Measurements from ENCODE around the gene CABLES1. TPM values are rescaled to one million over a fixed set of nuclear protein-coding genes. Genes with fewer than 3 reads are reported as not detected.

Gene CABLES1
- total and polyA plus RNA-seq, 12 donors, result 2.1 to 11.9 (median 5.3) TPM

DNA sequence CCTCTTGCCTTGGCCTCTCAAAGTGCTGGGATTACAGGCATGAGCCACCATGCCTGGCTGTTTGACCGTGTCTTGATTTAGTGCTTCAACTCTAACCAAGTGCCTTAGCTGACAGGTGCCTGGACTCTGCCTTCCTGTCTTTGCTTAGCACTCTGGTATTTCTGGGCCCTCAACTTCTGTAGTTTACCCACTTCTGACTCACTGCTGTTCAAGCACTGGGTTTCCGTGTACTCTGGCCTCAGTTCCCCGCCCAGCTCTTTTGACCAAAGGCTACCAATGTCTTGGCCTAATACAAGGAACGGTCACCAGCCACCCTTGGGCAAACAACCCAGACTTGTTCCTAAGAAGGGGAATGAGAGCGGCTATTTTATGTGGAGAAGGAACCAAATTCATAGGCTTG is 35.7 kb upstream of the CABLES1 start:
- DNase-seq, result no peak
- Histone ChIP-seq H3K4me1 (replicated peaks in 1 of 2) (no peaks in the 10 kb centered on the region), H3K27me3 (no peaks in the 10 kb centered on the region), H3K36me3 (replicated peaks in 1 of 2) (no peaks in the 10 kb centered on the region), H3K27ac (no peak overlapping the region), H3K4me3 (no peak overlapping the region), H3K9me3 (replicated peaks in 1 of 3) (no peaks in the 10 kb centered on the region)
- TF ChIP-seq POLR2A (IDR thresholded peaks at IDR 0.05), result no peak
- TF ChIP-seq, protein P1, sequence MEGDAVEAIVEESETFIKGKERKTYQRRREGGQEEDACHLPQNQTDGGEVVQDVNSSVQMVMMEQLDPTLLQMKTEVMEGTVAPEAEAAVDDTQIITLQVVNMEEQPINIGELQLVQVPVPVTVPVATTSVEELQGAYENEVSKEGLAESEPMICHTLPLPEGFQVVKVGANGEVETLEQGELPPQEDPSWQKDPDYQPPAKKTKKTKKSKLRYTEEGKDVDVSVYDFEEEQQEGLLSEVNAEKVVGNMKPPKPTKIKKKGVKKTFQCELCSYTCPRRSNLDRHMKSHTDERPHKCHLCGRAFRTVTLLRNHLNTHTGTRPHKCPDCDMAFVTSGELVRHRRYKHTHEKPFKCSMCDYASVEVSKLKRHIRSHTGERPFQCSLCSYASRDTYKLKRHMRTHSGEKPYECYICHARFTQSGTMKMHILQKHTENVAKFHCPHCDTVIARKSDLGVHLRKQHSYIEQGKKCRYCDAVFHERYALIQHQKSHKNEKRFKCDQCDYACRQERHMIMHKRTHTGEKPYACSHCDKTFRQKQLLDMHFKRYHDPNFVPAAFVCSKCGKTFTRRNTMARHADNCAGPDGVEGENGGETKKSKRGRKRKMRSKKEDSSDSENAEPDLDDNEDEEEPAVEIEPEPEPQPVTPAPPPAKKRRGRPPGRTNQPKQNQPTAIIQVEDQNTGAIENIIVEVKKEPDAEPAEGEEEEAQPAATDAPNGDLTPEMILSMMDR (IDR thresholded peaks at IDR 0.05), result no peak
- WGBS, 4 donors, result 93 to 96% (median 94%) methylated on average over 5 of the region's 5 CpGs
- intact Hi-C loops (cut with DNase I), result no loop called here

DNA sequence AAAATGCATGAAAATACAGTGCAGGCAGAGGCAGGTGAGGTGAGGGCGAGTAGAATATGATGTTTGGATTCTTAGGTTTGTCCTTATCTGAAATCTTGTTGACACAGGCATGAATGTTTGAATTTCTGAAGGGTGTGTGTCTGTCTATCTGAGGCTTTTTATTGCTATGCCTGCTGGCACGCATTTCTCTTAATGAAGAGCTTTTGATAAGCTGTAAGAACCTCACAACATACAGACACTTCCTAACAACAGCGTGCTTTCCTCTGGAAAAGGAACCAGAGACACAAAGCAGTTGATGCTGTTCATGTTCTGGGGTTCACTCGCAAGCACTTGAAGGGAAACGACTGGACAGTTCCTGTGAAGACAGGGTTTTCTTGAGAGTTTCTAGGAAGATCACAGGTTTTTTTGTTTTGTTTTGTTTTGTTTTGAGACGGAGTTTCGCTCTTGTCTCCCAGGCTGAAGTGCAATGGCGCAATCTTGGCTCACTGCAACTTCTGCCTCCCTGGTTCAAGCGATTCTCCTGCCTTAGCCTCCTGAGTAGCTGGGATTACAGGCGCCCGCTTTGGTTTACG is 33.3 kb upstream of the CABLES1 start:
- Histone ChIP-seq H3K27me3 (no peaks in the 10 kb centered on the region), H3K4me3 (no peak overlapping the region), H3K36me3 (replicated peaks in 1 of 2) (no peaks in the 10 kb centered on the region), H3K27ac (no peak overlapping the region), H3K4me1 (replicated peaks in 1 of 2) (peaks cover 4 to 9% of the 10 kb centered on the region in 2 donors), H3K9me3 (replicated peaks in 1 of 3) (no peaks in the 10 kb centered on the region)
- DNase-seq, result no peak
- TF ChIP-seq POLR2A (IDR thresholded peaks at IDR 0.05), result no peak
- TF ChIP-seq, protein P1 (IDR thresholded peaks at IDR 0.05), result no peak
- 74 to 82% (median 79%) methylated on average over 12 of the region's 12 CpGs for WGBS, 4 donors
- intact Hi-C loops (cut with DNase I), result no loop called here

DNA sequence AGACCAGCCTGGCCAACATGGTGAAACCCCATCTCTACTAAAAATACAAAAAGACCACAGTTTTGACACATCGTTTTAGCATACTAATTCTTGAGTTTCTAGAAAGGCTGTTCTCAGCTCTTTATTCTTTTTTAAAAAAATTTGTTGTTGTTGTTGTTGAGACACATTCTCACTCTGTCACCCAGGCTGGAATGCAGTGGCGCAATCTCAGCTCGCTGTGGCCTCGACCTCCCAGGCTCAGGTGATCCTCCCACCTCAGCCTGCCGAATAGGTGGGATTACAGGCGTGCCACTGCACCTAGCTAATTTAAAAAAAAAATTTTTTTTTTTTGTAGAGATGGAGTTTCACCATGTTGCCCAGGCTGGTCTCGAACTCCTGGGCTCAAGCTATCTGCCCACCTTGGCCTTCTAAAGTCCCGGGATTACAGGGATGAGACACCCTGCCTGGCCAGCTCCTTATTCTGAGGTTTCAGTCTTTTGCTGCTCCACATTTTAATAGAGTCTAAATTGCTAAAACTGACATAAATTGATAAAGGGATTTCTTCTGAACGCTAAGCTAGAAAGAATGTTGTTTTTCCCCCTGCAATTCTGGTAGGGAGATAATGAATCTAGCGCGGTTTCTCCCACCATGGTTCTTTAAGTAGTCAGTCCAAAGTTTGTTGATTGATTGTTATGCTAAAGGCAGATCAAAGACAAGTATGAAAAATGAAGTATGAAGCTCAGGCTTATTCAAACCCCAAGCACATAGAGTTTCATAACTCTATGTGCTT is 32.6 kb upstream of the CABLES1 start:
- 84 to 87% (median 85%) methylated on average over 11 of the region's 11 CpGs for WGBS, 4 donors
- TF ChIP-seq, protein P1 (IDR thresholded peaks at IDR 0.05), result no peak
- no peak for TF ChIP-seq POLR2A (IDR thresholded peaks at IDR 0.05)
- H3K27ac ChIP-seq, result no peak overlapping the region
- H3K4me3 ChIP-seq, result no peak overlapping the region
- no peaks in the 10 kb centered on the region for H3K27me3 ChIP-seq
- DNase-seq, result no peak
- H3K36me3 ChIP-seq (replicated peaks in 1 of 2), result no peaks in the 10 kb centered on the region
- no peaks in the 10 kb centered on the region for H3K9me3 ChIP-seq (replicated peaks in 1 of 3)
- intact Hi-C loops (cut with DNase I), result no loop called here
- H3K4me1 ChIP-seq (replicated peaks in 1 of 2), result peaks cover 5 to 10% of the 10 kb centered on the region in 2 donors

DNA sequence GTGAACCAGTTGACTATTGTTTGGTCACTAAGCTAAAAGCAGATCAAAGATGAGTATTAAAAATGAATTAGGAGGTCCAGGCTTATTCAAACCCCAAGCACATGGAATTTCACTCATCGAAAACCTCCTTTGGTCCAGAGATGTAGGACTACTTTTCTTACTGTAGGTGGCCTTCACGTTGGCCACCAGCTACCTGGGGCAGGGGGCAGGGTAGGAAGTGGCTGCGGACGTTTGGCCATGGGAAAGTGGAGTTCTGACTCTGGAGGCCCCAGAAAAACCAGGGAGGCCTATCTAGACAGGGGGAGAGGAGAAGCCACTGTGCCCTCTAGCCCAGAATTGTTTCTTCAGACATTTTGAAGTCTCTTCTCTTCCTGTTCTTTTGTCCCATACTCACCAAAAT is 31.8 kb upstream of the CABLES1 start:
- intact Hi-C loops (cut with DNase I), result no loop called here
- no peak overlapping the region for H3K27ac ChIP-seq
- no peaks in the 10 kb centered on the region for H3K27me3 ChIP-seq
- WGBS, 4 donors, result 69 to 92% (median 83%) methylated on average over 3 to 4 of the region's 4 CpGs
- H3K36me3 ChIP-seq (replicated peaks in 1 of 2), result no peaks in the 10 kb centered on the region
- H3K4me1 ChIP-seq (replicated peaks in 1 of 2), result peaks cover 5 to 10% of the 10 kb centered on the region in 2 donors
- H3K4me3 ChIP-seq, result no peak overlapping the region
- no peak for DNase-seq
- no peak for TF ChIP-seq POLR2A (IDR thresholded peaks at IDR 0.05)
- no peaks in the 10 kb centered on the region for H3K9me3 ChIP-seq (replicated peaks in 1 of 3)

Measured in adrenal gland (tissue), 12 donors.